ENCODE measurements around the gene RETREG3. TPM values are rescaled to one million over a fixed set of nuclear protein-coding genes. Genes with fewer than 3 reads are reported as not detected.
"Not testable (repeated sequence)": the region's sequence is repeated elsewhere in the genome, so short reads cannot be mapped to it uniquely, and the experiment has no call there.

Gene RETREG3
- polyA plus RNA-seq, 1 donor: 39.5 TPM

DNA sequence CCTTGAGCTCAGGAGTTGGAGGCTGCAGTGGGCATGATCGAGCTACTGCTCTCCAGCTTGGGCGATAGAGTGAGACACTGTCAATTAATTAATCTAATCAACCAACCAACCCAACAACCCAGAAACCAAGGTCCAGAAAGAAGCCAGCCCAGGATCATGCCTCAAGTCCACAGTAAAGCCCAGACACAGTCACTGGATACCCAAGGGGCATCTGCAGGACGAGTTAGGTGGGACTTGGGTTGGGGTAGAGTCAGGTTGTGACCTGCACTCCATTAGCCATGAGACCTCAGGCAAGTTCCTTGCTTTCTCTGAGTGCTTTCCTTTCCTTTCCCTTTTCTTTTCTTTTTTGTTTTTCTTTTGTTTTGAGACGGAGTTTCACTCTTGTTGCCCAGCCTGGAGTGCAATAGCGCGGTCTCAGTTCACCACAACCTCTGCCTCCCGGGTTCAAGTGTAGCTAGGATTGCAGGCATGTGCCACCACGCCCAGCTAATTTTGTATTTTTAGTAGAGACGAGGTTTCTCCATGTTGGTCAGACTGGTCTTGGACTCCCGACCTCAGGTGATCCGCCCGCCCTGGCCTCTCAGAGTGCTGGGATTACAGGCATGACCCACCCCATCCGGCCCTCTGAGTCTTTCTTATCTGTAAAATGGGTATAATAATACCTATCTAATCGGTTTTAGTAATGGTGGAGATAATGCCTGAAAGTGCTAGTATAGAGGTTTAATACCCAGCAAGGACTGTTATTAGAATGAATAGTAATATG lies 60.0 kb downstream of the RETREG3 start:
- no peak for DNase-seq

DNA sequence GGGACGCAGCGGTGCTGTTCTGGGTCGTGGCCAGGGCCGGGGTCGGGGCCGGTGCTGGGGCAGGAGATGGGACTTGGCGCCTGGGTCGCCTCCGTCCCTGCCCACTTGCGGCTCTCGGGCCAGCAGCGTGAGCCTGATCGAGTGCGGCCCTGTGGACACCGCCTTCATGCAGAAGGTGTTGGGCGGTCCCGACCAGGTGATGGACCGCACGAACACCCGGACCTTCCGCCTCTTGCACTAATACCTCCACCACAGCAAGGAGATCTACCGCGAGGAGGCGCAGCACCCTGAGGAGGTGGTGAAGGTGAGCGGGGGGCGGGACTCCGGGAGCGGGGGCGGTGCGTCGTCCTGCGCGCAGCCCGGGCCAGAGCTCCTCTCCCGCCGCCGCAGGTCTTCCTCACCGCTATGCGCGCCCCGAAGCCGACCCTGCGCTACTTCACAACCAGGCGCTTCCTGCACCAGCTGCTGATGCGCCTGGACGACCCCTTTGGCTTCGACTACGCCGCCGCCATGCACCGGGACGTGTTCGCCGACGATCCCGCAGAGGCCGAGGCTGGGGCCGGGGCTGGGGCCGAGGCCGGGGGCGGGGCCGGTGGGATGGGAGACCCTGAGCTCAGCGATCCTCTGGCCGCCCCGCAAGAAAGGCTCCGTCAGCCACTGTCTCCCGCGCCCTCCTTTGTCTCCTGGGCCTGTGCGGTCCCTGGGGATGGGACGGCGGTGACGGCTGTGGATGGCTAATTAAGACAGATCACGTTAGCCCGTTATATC lies 60.9 kb downstream of the RETREG3 start:
- peak; percentile 54 for DNase-seq

DNA sequence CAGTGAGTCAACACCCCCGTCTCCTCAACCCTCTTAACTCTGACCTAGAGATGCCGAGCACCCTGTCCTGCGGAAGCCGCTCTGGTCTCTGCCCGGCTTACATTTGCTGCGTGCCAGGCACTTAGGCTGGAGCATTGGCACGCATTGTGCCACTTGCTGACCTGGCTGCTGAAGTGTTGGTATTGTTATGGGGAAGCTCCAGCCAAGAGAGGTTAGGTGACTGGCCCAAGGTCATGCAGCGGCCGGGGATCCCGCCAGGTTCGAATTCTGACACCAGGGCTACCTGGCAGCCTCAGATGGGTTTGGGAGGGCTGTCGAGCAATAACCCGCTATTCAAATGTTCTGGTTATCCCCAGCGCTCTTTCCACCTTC lies 61.5 kb downstream of the RETREG3 start:
- no peak for DNase-seq

DNA sequence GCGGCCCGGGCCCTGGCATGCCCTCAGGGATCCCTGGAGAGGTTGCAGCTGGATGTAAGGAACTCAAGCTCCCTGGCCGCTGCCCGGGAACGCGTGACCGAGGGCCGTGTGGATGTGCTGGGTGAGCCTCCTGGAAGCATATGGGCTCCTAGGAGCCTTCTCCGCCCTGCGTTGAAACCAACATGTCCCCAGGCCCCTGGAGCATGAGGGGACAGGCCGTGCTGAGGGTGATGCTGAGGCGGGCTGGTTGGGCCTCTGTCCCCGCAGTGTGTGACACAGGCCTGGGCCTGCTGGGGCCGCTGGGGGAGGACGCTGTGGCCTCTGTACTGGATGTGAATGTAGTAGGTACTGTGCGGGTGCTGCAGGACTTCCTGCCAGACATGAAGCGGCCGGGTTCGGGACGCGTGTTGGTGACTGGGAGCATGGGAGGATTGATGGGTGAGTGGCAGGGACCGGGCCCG lies 62.1 kb downstream of the RETREG3 start:
- DNase-seq: no peak

DNA sequence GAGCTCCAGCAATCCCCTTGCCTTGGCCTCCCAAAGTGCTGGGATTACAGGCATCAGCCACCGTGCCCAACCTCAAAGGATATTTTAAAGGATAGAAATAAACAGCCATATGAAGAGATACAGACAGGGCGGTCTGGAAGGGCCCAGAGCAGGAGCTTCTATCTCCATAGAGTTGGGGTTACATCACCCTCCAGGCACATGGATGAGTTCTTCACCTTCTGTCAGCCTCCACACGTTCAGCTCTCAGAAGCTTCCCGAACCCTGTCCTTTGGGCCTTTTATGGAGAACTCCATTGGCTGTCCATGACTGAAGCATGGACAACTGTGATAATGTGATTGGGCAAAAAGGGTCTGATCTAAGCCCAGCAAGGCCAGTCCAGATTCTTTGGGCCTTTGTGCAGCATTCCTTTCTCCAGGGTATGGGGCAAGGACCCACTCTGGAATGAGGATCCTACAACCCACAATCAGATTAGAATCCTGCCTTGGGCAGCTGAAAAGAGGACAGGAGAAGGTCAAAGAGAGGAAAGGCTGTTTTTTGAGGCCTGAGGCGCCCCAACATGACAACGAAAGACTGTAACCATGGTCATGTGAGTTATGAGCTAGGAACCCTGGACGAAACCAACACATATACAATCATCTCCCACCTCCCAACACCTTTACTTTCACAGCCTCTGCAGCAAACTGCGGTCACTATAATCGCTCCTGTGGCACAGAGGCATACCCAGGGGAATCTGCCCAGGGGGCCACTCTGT lies 63.2 kb downstream of the RETREG3 start:
- not testable (repeated sequence) for DNase-seq

DNA sequence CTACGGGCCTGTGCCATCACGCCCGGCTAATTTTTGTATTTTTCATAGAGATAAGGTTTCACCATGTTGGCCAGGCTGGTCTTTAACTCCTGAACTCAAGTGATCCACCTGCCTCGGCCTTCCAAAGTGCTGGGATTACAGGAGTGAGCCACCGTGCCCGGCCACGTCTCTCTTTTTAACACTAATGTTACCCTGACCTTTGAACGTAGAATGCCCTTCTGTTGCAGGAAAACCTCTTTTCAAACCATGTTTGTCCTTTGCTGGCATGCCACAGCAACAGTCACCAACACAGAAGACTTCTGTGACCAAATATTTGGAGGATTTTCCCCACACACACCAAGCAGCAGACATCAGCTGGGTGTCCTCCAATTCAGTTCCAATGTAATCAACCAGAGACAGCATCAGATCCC lies 64.3 kb downstream of the RETREG3 start:
- DNase-seq: no peak

DNA sequence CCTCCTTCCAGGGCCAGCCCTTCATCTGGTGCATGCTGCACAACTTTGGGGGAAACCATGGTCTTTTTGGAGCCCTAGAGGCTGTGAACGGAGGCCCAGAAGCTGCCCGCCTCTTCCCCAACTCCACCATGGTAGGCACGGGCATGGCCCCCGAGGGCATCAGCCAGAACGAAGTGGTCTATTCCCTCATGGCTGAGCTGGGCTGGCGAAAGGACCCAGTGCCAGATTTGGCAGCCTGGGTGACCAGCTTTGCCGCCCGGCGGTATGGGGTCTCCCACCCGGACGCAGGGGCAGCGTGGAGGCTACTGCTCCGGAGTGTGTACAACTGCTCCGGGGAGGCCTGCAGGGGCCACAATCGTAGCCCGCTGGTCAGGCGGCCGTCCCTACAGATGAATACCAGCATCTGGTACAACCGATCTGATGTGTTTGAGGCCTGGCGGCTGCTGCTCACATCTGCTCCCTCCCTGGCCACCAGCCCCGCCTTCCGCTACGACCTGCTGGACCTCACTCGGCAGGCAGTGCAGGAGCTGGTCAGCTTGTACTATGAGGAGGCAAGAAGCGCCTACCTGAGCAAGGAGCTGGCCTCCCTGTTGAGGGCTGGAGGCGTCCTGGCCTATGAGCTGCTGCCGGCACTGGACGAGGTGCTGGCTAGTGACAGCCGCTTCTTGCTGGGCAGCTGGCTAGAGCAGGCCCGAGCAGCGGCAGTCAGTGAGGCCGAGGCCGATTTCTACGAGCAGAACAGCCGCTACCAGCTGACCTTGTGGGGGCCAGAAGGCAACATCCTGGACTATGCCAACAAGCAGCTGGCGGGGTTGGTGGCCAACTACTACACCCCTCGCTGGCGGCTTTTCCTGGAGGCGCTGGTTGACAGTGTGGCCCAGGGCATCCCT lies 65.7 kb downstream of the RETREG3 start:
- peak; percentile 43 for DNase-seq

DNA sequence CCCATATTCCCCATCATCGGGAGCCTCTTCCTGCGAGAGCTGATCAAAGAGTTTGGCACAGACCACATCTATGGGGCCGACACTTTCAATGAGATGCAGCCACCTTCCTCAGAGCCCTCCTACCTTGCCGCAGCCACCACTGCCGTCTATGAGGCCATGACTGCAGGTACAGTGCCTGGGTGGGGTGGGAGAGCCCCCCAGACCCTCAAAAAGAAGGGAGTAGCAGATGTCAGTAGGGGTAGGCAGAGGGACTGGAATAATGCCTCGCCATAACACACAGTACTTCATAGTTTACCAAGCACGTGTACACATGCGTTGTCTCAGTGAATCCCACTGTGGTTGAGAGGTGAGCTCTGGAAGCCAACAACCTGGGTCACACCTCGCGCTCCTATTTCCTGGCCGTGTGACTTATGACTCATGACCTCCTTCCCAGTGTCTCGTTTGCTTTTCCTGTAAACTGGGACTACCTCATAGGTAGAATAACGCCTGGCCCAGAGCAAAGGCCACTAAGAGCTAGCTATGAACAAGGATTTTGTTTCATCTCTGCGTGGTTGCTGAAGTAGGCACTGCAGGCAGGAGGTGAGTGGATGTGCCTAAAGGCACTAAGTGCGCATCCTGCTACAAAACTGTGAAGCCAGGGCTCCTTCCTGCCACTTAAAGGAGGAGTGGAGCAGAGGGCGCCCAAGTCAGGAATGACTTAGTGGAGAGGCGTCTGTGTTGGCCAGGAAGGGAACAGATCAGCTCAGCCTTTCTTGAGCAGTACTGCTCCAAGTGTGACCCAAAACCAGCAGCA lies 67.9 kb downstream of the RETREG3 start:
- no peak for DNase-seq

DNA sequence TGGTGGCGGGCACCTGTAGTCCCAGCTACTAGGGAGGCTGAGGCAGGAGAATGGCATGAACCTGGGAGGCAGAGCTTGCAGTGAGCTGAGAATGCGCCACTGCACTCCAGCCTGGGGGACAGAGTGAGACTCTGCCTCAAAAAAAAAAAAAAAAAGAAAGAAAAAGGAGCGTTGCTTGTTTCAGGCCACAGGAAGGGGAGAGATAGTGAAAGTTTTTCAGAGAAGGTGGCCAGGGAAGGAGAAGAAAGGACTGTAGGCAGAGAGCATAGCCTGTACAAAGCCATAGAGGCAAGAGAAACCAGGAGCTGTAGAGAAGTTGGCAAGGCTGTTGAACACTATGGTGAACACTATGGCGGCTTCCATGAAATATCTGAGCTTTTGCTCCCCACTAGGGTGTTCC lies 68.6 kb downstream of the RETREG3 start:
- not testable (repeated sequence) for DNase-seq

DNA sequence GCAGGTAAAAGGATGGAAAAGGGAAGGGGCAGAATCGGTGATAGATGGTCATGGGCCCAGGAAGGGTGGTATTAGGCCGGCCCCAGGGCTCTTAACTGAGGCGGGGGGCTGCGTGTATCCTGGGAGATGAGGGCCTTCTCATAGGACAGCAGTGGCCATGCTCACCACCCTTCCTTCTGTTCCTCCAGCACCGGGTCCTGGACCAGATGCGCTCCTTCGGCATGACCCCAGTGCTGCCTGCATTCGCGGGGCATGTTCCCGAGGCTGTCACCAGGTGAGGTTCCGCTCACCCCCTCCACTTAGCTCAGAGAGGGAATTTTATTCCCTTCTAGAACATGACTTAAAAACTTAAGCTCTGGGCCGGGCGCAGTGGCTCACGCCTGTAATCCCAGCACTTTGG lies 70.7 kb downstream of the RETREG3 start:
- no peak for DNase-seq

DNA sequence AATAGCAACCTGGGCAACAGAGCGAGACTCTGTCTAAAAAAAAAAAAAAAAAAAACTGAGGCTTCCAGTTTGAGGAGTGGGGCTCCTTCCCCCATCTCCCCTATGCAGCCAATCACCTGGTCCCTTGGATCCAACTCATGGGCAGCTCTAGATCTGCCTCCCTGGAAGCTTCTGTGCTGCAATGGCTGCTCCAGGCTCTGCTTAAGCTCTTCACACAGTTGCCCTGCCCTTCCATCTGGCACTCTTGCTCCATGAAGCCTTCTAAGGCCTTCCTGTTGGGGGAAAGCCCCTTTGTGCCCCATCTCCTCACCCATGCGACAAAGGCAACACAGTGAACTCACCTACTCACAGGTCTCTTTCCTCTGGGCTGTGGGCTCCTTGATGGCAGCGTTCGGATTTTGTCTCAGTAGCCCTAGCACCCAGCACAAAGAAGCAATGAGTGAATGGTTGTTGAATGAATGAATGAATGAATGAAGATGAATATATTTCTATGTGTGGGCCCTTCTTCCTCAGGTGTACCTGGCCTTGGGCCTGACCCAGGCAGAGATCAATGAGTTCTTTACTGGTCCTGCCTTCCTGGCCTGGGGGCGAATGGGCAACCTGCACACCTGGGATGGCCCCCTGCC lies 71.2 kb downstream of the RETREG3 start:
- no peak for DNase-seq

DNA sequence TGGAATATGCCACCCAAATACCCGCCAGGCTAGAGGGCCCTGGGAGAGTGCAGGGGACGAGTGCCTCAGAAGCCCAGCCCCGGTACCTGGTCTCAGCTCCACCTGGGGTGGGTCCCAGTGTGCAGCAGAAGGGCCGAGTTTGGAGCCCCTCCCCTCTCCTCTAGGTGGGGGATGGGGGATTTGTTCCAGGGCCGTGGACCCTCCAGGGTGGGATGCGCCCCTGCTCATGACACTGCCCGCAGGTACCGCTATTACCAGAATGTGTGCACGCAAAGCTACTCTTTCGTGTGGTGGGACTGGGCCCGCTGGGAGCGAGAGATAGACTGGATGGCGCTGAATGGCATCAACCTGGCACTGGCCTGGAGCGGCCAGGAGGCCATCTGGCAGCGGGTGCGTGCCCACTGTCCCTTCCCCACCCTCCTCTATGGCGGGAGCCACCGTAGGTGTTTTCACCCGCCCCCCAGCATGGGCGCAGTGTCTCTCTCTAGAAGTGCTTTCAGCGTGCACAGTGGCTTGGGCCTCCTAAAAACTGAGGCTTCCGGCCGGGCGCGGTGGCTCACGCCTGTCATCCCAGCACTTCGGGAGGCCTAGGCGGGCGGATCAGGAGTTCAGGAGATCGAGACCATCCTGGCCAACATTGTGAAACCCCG lies 71.9 kb downstream of the RETREG3 start:
- no peak for DNase-seq

DNA sequence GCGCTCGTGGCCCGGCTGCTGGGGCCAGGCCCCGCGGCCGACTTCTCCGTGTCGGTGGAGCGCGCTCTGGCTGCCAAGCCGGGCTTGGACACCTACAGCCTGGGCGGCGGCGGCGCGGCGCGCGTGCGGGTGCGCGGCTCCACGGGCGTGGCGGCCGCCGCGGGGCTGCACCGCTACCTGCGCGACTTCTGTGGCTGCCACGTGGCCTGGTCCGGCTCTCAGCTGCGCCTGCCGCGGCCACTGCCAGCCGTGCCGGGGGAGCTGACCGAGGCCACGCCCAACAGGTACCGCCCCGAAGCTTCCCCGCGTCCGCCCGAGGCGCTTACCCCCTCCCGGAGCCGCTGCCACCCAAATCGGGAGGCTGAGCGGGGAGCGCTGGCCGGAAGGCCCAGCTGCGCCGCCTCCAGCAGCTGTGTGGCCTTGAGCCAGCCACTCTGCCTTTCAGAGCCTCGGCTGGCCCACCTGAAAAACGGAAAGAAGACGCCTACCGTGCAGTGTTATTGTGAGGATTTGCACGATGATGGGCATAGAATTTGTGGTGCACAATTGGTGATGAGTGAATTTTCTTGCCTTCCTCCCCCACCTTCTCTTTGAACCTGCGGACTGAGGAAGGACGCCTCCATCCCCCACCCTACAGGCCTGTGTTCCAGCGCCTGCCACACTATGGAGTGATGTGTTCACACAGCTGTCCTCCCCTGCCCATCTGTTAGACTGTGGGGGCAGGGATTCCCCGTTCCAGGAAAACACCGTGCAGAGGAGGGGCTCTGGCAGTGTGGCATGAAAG lies 72.6 kb downstream of the RETREG3 start:
- DNase-seq: peak; percentile 83

DNA sequence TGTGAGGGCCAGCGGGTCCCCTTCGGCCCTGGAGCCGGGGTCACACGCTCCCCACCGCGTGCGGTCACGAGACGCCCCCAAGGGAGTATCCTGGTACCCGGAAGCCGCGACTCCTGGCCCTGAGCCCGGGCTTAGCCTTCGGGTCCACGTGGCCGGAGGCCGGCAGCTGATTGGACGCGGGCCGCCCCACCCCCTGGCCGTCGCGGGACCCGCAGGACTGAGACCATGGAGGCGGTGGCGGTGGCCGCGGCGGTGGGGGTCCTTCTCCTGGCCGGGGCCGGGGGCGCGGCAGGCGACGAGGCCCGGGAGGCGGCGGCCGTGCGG lies 73.2 kb downstream of the RETREG3 start, which contains the start of gene NAGLU:
NAGLU (plus strand) TSS at position 194 of the 324 bp plus-strand sequence; CDS start at position 226, 32 bp downstream.
- DNase-seq: peak; percentile 96

DNA sequence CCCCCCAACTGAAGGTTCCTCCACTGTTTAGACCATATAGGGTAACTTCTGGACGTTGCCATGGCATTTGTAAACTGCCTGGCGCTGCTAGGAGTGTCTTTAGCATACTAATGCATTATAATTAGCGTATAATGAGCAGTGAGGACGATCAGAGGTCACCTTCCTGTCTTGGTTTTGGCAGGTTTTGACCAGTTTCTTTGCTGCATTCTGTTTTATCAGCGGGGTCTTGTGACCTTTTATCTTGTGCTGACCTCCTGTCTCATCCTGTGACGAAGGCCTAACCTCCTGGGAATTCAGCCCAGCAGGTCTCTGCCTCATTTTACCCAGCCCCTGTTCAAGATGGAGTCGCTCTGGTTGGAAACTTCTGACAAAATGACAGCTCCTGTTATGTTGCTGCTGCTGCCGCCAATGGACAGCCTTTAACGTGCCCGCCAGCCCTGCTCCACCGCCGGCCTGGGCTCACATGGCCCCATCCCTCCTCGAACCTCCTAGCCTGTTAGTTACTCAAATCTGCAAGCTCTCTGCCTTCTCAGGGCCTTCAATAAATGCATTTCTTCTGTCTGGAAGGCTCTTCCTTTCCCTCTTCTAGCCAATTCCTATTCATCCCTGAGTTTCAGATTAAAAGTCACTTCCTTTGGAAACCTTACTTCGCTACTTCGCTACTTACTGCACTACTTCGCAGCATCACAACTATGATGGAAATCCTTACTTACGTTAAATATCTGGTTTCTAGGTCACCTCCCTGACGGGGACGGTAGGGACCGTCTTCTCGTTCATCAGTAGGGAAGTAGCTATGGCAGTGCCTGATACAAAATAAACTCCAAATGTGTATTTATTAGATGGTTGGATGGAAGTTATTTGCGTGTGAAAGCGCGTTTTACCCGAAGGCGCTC lies 73.8 kb downstream of the RETREG3 start:
- no peak for DNase-seq

DNA sequence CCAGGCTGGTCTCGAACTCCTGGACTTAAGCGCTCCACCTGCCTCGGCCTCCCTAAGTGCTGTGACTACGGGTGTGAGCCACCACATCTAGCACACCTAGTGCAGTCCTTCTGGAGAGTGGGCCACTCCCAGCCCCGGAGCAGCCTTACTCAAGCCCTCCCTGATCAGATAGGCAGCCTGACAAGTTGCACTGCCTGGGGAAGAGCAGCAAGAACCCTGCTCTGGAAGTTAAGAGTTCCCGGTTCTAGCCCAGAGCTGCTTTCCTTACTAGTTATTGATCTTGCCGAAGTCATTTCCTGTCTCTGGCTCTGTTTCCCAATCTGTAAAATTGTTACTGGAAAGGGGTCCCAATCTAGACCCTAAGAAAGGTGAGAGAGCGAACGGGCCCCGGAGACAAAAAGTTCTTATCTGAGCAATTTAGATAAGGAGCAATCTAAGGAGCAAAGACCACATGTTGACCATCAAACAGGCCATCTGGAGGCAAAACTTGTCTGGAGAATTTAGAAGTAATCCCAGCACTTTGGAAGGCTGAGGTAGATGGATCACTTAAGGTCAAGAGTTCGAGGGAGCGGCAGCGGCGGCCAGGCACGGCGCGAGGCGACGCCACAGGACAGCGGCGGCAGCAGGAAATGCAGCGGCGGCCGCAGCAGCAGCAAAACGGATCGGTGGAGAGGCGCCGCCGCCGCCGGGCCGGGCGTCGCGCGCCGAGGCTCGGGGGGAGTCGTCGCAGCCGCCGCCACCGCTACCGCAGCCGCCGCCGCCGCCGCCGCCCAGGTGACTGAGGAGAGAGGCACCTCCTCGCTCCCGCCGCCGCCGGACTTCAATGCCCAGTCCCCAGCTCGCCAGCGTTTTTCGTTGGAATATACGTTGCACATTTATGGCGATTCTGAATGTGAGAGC lies 77.5 kb downstream of the RETREG3 start:
- DNase-seq: peak; percentile 67

DNA sequence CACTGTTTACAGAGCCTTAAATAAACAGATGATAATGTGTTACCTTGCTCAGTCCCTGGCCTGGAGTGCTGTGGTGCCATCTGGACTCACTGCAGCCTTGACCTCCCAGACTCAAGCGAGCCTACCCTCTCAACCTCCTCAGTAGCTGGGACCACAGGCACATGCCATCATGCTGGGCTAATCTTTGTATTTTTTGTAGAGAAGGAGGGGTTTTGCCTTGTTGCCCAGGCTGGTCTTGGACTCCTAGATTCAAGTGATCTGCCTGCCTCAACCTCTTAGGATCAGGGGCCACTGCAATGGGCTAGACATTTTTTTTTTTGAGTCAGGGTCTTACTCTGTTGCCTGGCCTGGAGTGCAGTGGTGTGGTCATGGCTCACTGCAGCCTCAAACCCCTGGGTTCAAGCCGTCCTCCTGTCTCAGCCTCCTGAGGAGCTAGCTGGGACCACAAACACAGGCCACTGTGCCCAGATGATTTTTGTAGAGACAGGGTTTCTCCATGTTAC lies 78.2 kb downstream of the RETREG3 start:
- no peak for DNase-seq
